Measurements from ENCODE around the gene GANAB. TPM values are rescaled to one million over a fixed set of nuclear protein-coding genes. Genes with fewer than 3 reads are reported as not detected.

GANAB gene
- total RNA-seq, 4 donors from 2014 or later = 56.9 to 513 (median 270) TPM

DNA sequence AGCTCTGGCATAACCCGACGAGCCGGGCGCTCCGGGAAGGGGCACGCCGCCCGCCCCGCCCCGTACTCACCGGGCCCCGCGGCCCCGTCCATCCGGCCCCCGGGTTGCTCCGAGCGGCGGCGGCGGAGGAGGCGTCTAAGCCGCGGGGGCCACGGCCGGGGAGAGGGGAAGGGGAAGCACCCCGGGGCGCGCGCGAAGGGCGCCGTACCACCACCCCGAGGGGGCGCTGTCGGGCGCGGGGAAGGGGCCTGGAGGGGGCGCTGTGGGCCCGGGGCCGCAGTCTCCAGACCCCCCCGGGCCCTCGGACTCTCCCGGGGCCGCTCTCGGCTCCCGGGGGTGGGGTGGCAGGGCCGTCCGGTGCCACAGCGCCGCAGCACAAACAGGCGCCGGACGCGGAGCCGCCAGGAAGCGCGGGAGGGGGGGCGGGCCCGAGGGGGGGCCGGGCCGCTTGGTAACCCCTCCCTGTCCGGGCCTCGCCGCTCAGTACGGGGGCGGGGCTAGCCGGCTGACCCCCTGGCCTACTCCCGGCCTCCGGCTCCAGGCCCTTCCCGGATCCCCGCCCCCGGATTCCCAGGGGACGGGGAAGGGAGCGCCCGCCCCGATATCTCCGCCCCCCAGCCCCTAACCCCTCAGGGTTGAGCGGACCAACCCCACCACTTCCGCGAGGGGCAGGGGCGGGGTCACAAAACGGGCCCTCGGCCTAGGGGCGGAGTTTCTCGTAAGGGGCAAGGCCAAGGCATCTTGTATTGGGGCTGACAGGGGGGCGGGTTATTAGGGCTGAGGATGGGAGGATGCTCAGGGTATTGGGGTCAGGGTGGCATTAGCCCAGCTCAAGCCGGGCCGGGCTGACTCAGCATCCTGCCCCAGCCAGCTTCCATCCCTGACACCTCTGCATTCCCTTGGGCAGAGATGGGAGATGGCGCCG is 33.8 kb downstream of the GANAB start, which contains the start of the genes EML3 and ROM1:
Gene EML3 (minus strand): TSS at position 410 of the 925 bp plus-strand sequence. CDS start 318 bp downstream, at position 92.
Gene ROM1 (plus strand): TSS at position 892 of the 925 bp plus-strand sequence. CDS start 25 bp downstream, at position 917.
- intact Hi-C loops (cut with DNase I; ENCODE audit: low total_unique reads) = no loop called here
- TF ChIP-seq CTCF (IDR thresholded peaks at IDR 0.05) (peak; percentile 71 to 99 (median 86)), POLR2A (IDR thresholded peaks at IDR 0.05) (peak in 1 of 2 donors; percentile 32)
- Histone ChIP-seq H3K4me3 (peak within 1 kb of the TSS; percentile 44 to 97), H3K27me3 (no peaks in the 10 kb centered on the region), H3K4me1 (peaks cover 0 to 10% of the 10 kb centered on the region in 2 donors), H3K9me3 (no peaks in the 10 kb centered on the region), H3K36me3 (no peaks in the 10 kb centered on the region), H3K27ac (peak within 1 kb of the TSS; percentile 93 to 99)
- DNase-seq = peak; percentile 94 to 95

GRCh38 chr11:62611705-62612365 is 34.6 kb downstream of the GANAB start:
- peak overlapping the region; percentile 44 to 97 for H3K4me3 ChIP-seq
- TF ChIP-seq POLR2A (IDR thresholded peaks at IDR 0.05) (peak in 1 of 2 donors; percentile 9), CTCF (IDR thresholded peaks at IDR 0.05) (peak in 1 of 4 experiments; percentile 14)
- no peaks in the 10 kb centered on the region for H3K36me3 ChIP-seq
- intact Hi-C loops (cut with DNase I; ENCODE audit: low total_unique reads) = no loop called here
- H3K27ac ChIP-seq = peak overlapping the region; percentile 93 to 99
- H3K27me3 ChIP-seq = no peaks in the 10 kb centered on the region
- no peaks in the 10 kb centered on the region for H3K9me3 ChIP-seq
- peaks cover 0 to 10% of the 10 kb centered on the region in 2 donors for H3K4me1 ChIP-seq
- DNase-seq = peak; percentile 74

DNA sequence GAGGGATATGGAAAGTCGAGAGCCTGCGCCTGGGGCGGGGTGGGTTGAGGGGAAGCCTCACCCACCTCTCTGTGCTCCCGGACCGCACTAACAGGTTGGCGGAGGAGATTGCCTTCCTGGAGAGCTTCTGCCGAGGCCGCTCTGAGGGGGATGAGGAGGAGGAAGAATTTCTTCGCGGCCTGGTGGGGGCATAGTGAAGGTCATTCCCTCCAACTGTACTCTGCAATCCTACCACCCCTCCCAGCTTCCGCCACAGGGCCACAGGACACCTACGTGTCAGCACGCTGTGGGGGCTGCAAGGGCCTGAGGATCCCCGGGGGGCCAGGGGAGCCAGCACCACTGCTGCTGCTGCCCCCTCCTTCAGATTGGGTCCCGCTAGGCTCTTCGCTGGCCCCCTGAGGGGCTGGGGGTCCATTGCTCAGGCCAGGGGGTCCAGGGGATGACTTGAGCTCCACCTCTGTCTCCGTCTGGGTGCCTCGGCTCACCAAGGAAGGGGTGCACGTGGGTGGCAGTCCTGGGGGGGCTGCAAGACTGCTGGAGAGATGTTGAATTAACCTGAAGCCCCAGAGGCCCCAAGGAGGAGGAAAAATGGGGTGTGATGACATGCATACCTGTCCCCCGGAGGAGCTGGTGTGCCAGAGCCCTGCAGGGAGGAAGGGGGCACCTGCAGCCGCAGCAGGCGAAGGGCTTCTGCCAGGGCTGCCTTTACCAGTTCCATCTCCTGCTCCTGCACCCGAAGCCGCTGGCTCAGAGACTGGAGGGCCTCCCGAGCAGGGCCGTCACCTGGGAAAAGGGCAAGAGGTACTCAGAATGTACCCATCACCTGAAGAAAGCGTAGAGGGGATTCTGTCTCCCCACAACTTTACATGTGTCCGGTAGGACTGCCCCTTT is 35.4 kb downstream of the GANAB start:
- Histone ChIP-seq H3K9me3 (no peaks in the 10 kb centered on the region), H3K36me3 (no peaks in the 10 kb centered on the region), H3K4me3 (peak overlapping the region; percentile 44 to 97), H3K4me1 (peaks cover 0 to 10% of the 10 kb centered on the region in 2 donors), H3K27ac (peak overlapping the region; percentile 93 to 99), H3K27me3 (no peaks in the 10 kb centered on the region)
- intact Hi-C loops (cut with DNase I; ENCODE audit: low total_unique reads) = no loop called here
- DNase-seq = no peak
- no peak for TF ChIP-seq POLR2A (IDR thresholded peaks at IDR 0.05)

- Histone ChIP-seq H3K9me3 (no peaks in the 10 kb centered on the region), H3K4me1 (peaks cover 0 to 10% of the 10 kb centered on the region in 2 donors), H3K4me3 (no peak overlapping the region), H3K27ac (peak overlapping the region in 1 of 2 donors; percentile 99), H3K36me3 (no peaks in the 10 kb centered on the region), H3K27me3 (no peaks in the 10 kb centered on the region)
- TF ChIP-seq CTCF (IDR thresholded peaks at IDR 0.05) = no peak
- TF ChIP-seq POLR2A (IDR thresholded peaks at IDR 0.05) = no peak
- intact Hi-C loops (cut with DNase I; ENCODE audit: low total_unique reads) = no loop called here
- DNase-seq = no peak
Measured at GRCh38 chr11:62610403-62610802, 36.0 kb downstream of the GANAB start.

DNA sequence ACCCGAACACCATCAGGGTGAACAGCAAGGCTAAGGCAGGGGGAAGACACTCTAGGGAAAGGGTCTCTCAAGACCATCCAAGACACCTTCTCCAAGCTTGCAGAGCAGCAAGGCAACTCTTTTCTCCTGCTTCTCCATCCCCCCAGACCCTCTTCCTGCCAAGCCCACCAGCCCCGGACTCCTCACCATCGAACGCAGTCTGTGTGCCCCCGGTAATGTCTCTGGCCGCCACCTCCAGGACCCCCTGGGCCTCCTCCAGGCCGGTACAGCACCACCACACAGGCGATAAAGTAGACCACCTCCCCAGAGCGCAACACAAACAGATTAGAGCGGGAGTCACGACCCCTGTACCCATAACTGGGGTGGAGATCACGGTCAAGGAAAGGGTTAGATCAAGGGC is 37.6 kb downstream of the GANAB start:
- Histone ChIP-seq H3K4me1 (peaks cover 0 to 10% of the 10 kb centered on the region in 2 donors), H3K9me3 (no peaks in the 10 kb centered on the region), H3K27me3 (no peaks in the 10 kb centered on the region), H3K27ac (no peak overlapping the region), H3K4me3 (no peak overlapping the region), H3K36me3 (no peaks in the 10 kb centered on the region)
- intact Hi-C loops (cut with DNase I; ENCODE audit: low total_unique reads) = no loop called here
- TF ChIP-seq POLR2A (IDR thresholded peaks at IDR 0.05) = no peak
- no peak for TF ChIP-seq CTCF (IDR thresholded peaks at IDR 0.05)
- no peak for DNase-seq

All from uterus (tissue), 4 donors.